Medulla oblongata (tissue), 1 donor: ENCODE measurements around the gene PBRM1.
"Not testable (repeated sequence)": the region's sequence is repeated elsewhere in the genome, so short reads cannot be mapped to it uniquely, and the experiment has no call there.

ENCODE experiments used
- DNase-seq: peaks from one replicate; pipeline ENCODE4 v3.0.0-alpha.2; 2015; ENCODE audit errors: extremely low spot score

The PBRM1 gene

GRCh38 chr3:52685709-52686691 lies at the start of gene PBRM1, which contains the start of gene GNL3:
Gene PBRM1, minus strand, starts transcription at chr3:52685913.
Gene GNL3, plus strand, starts transcription at chr3:52686032. Its CDS starts 61 bp downstream, at chr3:52686093.
- peak; percentile 97 for DNase-seq

- DNase-seq, result no peak
These were observed 47.7 kb upstream of the PBRM1 start for GRCh38 chr3:52733256-52733891.

DNA sequence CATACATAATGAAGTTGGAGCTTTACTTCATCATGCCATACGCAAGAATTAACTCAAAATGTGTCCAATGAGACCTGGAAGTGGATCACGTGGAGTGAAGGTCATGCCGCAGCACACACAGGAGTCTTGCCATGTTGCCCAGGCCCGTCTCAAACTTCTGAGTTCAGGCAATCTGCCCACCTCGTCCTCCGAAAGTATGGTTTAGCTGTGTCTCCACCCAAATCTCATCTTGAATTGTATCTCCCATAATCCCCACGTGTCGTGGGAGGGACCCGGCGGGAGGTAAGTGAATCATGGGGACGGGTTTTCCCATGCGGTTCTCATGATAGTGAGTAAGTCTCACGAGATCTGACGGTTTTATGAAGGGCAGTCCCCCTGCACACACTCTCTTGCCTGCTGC lies 45.9 kb upstream of the PBRM1 start:
- DNase-seq, result no peak

DNA sequence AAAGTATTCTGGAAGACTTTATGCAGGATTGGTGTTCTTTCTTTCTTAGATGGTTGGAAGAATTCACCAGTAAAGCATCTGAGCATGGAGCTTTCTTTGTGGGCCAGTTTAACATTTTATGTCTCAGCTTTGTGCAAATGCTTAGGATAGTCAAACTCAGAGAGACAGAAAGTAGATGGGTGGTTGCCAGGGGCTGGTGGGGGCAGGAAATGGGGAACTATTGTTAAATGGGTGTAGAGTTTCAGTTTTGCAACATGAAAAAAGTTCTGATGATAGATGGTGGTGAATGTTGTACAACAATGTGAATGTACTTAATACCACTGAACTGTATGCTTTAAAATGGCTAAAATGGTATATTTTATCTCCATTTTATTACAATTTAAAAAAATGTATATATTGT lies 45.0 kb upstream of the PBRM1 start:
- no peak for DNase-seq

- DNase-seq, result not testable (repeated sequence)
These were observed 43.0 kb upstream of the PBRM1 start for GRCh38 chr3:52728753-52729152.

- no peak for DNase-seq
These were observed 38.8 kb upstream of the PBRM1 start for GRCh38 chr3:52724511-52724910.

DNA sequence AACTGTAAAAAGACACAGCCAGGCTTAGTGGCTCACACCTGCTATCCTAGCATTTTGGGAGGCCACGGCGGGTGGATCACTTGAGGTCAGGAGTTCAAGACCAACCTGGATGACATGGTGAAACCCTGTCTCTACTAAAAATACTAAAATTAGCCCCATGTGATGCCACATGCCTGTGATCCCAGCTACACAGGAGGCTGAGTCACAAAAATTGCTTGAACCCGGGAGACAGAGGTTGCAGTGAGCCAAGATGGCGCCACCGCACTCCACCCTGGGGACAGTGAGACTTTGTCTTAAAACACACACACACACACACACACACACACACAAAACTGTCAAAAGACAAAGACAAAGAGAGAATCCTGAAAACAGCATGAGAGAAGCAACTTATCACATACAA lies 38.2 kb upstream of the PBRM1 start:
- no peak for DNase-seq

- DNase-seq, result no peak
These were observed 36.8 kb upstream of the PBRM1 start for GRCh38 chr3:52722491-52722890.

DNA sequence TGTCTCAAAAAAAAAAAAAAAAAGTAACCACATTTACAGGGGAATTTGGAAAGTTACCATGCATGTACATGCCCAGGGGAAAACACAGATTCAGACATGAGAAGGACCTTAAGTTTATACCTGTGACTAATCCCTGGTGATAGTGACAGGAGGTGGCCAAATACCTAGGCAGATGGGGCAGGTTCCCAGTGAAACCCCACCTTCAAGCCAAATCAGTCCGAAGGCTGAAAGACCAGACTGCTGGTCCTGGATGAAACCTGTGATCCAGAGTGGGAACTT lies 36.0 kb upstream of the PBRM1 start:
- DNase-seq, result no peak

DNA sequence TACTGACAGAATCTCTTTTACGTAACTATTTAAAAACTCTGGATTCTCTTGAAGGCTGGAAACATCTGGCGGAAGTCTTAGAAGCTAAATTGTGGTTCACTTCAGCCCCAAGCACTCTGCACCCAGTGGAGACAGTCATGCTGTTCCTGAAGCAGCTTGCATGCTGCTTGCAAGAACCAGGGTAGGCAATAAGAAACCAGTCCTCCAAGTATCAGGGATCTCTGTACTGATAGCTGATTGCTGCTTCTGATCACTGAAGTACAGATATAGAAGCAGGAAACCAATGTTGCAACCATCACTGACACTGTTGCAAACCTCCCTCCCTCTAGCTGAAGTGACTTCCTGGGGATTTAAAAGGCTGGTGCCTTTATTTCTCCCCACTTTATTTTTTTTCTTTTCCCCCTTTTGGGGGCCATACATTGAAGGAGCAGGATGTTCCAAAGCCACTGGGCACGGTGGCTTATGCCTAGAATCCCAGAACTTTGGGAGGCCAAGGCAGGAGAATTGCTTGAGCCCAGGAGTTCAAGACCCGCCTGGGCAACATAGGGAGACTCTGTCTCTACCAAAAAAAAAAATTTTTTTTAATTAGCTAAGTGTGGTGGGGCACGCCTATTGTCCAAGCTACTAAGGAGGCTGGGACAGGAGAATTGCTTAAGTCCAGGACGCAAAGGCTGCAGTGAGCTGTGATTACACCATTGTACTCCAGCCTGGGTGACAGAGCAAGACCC lies 35.5 kb upstream of the PBRM1 start:
- DNase-seq, result peak; percentile 75

- DNase-seq, result no peak
These were observed 33.9 kb upstream of the PBRM1 start for GRCh38 chr3:52719618-52720017.

- no peak for DNase-seq
These were observed 30.1 kb upstream of the PBRM1 start for GRCh38 chr3:52715714-52716305.

- DNase-seq, result no peak
These were observed 28.9 kb upstream of the PBRM1 start for GRCh38 chr3:52714335-52715302.

DNA sequence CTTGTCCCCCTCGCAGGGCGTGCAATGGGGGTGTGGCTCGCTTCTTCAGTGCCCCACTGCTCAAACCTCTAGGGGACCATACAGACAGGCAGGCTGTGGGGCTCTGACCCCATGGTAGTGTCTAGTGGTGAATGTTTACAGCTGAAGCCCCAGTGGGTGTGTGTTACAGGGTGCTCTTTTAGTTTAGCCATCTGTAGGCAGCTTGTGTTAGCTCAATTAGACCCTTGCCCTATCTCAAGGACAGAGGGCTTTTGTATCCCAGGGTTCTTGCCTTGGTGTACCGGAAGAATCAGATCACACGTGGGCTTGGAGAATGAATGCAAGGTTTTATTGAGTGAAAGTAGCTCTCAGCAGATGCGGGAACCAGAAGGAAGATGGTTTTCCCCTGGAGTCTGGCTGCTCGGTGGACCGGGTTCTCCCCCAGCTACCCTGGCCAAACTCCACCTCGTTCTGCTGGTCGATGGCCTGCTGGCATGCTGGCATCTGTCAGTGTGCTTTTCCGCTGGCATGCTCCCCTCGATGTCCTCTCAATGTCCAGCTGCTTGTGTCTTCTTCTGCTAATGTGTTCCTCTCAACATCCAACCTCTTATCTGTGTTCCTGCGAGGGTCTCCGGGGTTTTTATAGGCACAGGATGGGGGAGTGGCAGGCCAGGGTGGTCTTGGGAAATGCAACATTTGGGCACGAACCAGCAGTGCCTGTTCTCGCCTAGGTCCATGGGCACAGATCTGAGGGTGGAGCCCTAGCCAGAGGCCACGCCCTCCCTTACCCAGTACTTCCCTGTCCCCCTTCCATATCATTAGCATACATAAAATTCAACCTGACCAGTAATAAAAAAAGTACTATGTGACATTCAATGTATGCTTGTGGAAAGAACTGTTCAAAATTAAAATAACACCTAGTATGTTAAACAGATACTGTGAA lies 26.8 kb upstream of the PBRM1 start:
- DNase-seq, result no peak

- no peak for DNase-seq
These were observed 24.8 kb upstream of the PBRM1 start for GRCh38 chr3:52710512-52710911.

- DNase-seq, result no peak
These were observed 21.9 kb upstream of the PBRM1 start for GRCh38 chr3:52707585-52707984.

DNA sequence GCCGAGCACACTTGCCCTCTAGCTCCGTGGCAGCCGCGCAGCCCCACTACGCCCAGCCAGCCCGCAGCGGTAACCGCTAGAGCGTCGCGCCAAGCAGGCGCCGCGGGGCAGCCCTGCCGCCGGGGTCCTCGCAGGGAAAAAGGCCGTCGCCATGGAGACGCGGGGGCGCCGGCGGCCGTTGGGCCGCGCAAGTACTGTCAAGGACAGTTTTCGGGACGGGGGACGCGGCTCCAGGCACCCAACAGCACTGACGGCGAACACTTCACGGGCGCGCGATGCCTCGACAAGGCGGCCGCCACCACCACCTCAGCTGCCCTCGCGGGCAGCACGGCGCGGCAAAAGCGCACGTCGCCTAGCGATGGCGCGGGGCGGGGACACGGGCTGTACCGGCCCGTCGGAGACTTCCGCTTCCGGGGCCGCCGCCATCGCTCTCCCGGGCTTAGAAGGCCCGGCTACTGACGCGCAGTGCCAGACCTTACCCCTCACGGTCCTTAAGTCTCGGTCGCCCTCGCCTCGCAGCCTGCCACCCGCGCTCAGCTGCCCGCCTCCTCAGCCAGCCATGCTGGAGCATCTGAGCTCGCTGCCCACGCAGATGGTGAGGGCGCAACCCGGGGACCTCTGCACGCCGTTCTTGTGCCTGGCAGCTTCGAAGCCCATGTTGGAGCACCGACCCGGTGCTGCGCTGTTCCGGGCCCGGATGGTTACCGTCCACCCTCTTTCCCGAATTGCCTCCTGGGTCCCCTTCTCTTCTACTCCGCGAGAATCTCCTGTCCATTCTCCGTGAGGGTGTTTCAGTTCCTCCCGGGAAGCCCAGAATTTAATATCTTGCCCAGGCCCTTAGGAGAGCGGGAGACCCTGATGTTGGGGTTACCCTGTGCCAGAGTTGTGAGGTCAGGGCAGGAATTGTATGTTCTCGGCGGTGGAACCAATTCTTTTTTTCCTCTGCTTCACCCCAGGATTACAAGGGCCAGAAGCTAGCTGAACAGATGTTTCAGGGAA lies 20.3 kb upstream of the PBRM1 start, which contains the start of the genes GLT8D1 and SPCS1:
Gene GLT8D1 (minus strand): TSS at position 104 of the 999 bp plus-strand sequence. CDS start 5,331 bp downstream, outside the sequence.
Gene SPCS1 (plus strand): TSS at position 419 of the 999 bp plus-strand sequence. CDS start 141 bp downstream, at position 560.
- DNase-seq, result peak; percentile 90

DNA sequence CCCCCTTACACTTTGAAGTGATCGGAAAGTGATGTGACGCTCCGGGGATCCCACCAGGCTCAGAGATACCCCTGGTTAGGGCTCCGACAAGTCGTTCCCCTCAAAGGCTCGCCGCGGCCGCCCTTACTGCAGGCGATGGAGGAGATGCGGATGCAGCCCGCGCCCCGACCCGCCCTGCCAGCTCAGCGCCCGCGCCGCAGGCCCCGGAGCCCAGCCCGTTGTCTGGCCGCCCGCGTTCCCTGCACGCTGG lies 19.6 kb upstream of the PBRM1 start:
- DNase-seq, result no peak
